HPDE6-E6E7 (cell line): Measurements from ENCODE around the gene ZNF549.
A peak's percentile ranks its signal among the peaks of the same experiment; 100 is the strongest.

Source experiments
- DNase-seq: peaks from one replicate; pipeline ENCODE4 v3.0.0; 2011; ENCODE audit warnings: missing footprints; ENCODE audit errors: extremely low spot score

Gene ZNF549

DNA sequence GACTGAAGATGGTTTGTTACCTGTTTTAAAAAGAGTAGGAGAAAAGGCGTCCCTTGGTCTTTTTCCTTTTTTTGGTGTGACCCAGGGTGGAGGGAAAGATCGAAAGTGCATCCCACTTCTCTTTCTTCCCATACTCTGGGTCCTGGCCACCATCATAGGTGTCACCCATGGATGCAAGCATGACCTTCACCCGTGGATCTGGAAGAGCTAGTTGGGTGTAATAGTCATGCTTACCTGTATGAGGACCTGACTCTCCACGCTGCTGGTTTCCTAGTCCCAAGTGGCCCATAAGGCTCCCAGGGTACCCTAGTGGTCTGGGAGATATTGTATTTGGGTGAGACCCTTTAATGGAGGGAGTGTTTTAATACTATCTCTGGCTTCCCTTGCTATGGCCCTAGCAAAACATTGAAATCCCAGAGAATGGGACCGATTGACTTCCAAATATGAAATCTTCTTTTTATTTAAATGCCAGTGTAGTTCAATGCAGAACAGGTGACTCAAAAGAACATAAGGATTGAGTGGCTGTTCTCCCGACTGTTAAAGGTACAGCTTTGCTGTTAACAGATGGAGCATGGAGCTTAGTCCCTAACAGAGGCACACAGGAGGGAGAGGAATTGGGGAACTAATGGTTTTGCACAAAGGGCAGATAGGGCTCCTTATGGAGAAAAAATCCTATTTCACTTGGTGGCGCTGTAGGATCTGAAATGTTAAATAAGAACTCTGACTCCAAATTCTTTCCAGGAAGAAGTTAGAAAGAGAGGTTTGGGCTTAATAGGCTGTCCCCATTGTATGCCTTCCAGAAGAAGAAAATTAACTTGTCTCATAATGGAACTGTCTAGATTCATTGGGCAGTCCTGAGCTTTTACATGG is 39.5 kb downstream of the ZNF549 start:
- DNase-seq: no peak

DNA sequence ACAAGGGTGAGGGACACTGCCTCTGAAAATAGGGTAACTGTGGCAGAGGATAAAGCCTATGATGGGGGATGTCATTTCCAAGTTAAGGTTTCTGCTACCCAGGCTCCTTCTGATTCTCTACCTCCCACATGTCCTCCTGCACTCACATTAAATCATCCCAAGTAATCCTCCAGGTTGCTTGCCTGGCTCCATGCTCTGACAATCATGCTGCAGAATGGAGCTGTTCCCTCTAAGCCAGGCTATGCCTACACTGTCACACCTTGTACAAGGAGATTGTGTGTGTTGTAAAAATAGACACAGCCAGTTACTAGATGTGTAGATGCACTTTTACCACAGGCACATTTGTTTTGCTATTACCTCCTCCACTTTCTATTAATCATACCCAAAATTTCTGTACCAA is 43.6 kb downstream of the ZNF549 start:
- DNase-seq: no peak

DNA sequence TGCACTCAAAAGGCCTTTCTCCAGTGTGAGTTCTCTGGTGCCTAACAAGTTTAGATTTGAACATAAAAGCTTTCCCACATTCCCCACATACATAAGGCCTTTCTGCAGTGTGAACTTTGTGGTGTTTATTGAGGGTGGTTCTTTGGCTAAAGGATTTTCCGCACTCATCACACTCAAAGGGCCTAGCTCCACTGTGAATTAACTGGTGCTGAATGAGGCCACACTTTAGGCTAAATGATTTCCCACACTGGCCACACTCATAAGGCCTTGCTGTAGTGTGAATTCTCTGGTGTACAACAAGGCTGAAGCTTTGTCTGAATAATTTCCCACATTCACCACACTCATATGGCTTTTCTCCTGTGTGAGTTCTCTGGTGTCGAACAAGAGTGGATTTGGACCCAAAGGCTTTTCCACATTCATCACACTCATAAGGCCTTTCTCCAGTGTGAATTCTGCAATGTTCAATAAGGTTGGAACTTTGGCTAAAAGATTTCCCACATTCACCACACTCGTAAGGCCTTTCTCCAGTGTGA is 45.3 kb downstream of the ZNF549 start:
- DNase-seq: no peak

DNA sequence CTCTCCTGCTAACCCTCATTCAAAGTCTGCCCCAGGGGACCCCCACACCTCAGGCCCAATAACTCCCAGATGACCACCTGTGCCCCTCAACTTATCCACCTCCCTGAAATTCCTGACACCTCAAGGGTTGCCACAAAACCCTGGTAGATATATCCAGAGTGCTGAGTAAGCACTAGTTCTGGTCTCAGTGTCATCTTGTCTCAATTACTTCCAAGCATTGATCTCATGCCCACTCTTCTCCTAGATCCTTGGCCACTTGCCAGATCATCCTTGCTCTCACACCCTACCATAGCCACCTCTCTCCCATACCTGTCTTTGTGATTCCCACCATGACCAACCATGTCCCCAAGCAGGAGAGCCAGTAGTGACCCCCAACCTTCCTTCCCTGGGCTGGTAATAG is 49.5 kb downstream of the ZNF549 start:
- DNase-seq: no peak

DNA sequence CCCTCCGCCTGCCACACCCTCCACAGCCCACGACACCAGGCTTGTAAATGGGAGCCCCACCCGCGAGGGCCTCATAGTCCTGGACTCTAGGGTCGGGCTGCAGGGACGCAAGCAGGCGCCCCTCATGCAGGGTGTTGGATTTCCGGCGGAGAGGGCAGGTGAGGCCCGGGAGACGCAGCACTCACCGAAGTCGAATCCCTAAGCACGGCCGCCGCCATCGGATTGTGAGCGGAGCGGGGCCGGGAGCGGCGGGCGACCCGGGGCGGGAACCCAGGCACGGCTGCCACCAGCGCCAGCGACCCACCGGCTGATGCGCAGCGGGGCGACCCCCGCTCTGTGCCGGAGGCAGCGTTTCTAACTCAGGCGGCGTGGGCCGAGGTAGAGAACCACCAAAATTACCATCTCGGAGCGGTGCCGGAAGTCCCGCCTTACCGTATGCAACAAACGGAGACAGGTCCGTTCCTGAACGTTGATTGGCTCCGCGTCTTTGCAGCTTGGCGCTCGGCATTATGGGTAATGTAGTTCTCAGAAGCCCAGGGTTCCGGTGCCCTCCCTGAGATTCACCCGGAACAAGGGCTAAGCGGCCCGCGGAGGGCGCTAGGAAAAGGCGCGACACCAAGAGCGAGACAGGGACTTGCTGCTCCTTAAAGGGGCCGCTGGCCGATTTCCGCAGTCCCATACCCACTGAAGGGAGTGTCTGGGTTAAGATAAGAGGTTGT is 51.5 kb downstream of the ZNF549 start, which contains the start of gene ZNF416:
Gene ZNF416, minus strand, starts transcription at position 425 of the 719 bp plus-strand sequence. Its CDS starts 207 bp downstream, at position 218.
- peak; percentile 99 for DNase-seq

DNA sequence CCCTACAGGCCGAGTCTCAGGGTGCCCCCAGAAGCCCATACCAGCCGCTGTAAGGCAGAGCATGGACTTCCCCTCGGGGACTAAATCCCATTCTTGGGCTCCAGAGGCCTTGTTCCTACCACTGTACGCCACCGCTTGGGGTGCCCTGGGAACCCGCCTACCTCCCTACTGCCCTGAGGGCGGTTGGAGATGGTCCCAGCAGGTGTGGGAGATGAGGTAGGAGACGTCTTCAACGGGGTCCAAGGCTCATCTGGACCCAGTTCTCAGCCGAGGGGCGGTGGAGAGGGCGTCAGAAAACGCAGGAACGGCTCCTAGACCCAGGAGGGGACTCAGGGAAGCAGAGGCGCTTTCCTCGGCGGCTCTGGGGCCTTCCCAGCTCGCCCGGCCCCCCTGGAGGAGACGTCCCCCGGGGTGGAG is 56.0 kb downstream of the ZNF549 start:
- no peak for DNase-seq

DNA sequence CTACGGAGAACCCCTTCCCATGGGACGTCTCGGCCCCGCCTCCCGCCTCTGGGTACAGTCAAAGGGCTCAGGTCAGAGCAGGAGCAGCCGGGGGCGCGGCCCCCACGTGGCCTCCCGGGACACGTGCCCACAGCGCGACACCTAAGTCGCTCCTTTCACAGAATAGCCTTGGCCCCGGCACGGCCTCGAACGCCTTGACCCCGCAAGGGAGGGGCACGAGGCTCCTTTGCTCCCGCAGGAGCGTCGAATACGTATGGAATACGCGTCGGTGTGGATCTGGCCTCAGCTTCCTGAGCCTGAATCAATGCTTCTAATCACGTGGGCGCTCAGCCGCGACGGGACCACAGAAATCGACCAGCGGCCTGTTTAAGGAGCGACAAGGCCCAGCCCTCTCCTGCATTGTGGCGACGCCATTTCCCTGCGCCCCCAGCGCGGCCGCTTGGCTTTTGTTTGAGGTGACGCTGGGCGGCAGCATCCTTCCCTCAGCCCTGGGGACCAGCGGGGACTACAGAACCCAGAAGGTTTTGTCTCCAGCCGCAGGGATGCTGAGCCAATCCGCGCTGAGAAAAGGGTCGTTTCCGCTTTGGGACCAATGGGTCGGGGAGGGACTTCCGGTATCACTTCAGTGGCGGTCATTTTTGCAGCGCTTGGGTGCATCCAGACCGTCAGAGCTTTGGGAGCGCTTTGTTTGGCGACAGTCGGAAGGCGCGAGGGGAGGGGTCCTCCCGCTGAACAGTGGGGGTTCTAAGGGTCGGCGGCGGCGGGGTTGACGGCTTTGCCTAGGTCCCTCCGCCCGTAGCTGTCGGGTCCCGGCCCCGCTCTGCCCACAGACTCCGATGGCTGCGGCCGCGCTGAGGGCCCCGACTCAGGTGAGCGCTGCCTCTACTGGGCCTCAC is 56.6 kb downstream of the ZNF549 start, which contains the start of gene ZIK1:
Gene ZIK1, plus strand, starts transcription at position 625 of the 896 bp plus-strand sequence. Its CDS starts 212 bp downstream, at position 837.
- DNase-seq: peak; percentile 97

DNA sequence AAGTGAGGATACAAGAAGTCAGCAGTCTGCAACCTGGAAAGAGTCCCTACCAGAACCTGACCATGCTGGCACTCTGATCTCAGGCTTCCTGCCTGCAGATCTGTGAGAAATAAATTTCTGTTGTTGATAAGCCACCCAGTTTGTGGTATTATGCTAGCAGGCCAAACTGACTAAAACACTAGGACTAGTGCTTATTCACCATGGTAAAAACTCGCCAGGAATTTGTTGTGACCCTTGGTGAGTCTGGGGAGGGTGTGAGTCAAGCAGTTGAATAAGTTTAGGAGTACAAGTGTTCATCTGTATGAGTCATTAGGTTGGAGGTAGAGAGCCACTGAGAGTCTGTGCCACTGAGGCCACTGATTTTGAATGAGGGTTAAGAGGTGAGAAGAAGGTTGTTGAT is 60.4 kb downstream of the ZNF549 start:
- no peak for DNase-seq

DNA sequence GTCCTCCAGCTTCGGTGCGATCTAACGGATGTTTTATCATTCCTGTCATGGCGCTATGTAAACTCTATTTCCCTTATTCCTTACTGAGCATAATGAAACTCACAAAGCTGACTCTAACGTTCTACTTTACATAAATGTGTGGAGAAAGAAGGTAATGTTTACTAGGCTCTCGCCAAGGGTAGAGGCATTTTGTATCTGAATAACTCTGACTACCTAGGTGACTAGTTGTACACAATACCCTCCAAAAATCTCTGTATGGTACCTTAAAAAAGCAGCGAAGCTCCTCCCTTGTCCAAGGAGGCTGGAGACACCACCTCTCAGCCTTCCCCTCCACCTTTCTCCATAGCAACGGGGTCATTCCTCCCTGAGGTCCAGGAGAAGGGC is 72.2 kb downstream of the ZNF549 start:
- DNase-seq: no peak

DNA sequence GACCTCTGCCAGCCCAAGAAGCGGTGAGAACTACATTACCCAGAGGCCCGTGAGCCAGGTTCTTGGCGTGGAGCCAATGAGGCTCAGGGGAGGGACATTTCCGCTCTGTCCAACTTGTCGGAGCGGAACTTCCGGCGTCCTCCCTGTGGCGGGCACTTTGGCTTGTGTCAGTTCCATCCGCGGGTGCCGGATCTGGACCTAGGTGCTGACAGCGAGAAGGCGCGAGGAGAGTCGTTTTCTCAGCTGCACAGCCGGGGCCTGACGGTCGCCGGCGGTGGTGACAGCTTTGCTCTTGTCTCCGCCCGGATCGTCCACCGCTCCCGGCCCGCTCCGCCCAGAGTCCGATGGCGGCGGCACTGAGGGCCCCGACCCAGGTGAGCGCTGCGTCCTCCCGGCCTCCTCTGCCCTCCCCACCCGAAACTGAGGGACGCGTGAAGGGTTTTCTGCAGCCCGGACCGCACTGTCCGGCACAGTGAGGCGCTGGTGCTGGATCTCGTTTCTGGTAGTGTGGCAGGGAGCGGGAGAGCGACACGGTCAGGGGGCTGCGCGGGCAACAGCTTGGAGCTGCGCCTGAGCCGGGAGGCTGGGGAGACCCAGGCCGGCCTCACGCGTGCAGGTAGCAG is 72.7 kb downstream of the ZNF549 start, which contains the start of gene ZNF530:
Gene ZNF530, plus strand, starts transcription at position 125 of the 623 bp plus-strand sequence. CDS start 4,461 bp downstream, outside the sequence.
- DNase-seq: peak; percentile 91

DNA sequence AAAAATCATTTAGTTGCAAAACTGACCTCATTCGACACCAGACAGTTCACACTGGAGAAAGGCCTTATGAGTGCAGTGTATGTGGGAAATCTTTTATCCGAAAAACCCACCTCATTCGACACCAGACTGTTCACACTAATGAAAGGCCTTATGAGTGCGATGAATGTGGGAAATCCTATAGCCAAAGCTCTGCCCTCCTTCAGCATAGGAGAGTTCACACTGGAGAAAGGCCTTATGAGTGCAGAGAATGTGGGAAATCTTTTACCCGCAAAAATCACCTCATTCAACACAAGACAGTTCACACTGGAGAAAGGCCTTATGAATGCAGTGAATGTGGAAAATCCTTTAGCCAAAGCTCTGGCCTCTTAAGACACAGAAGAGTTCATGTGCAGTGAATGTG is 79.8 kb downstream of the ZNF549 start:
- no peak for DNase-seq
